Endometrium (tissue), 2 donors: ENCODE results near the gene CUL5.

ENCODE experiments used
- FAIRE-seq: peaks from 2 replicates; lab custom pipeline; 2012; peaks lifted over from hg19 to GRCh38; lab: Jason Lieb, UNC
- donor health status: control.
- donor health status: control.

Gene CUL5

GRCh38 chr11:108008656-108009496, at the start of gene CUL5:
TSS of gene CUL5 (plus strand) at chr11:108008898. CDS start at chr11:108009349, 451 bp downstream.
- peak; percentile 68 for FAIRE-seq

DNA sequence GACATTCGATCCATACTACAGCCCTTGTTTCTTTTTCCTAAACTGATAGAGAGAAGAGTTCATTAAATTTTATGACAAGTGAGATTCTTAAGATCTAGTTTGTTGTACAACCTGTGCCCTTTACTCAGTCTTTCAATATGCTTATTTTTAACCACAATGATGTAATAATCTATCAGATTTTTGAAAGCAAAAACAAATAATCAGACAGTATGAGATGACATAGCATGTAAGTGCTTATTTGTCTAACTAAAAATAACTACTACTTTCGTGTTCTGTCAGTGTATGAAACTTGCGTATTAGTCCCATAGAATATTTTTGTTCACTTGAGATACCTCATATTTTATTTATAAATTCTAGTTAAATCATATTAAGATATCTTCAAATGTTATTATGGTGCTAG, 47.2 kb upstream of the CUL5 start:
- no peak for FAIRE-seq

DNA sequence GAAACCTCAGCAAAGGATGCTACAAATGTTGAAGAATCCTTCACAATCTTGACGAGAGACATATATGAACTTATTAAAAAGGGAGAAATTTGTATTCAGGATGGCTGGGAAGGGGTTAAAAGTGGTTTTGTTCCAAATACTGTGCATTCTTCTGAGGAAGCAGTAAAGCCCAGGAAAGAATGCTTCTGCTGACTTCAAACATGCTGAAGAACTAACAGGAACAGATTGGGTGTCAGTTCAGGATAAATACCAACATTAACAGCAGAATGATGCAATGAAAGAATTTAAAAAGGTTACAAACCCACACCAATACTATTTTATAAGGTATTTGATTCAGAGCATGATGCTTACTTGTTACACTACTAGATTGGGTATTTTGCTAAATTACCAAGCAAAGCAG, 46.5 kb upstream of the CUL5 start:
- FAIRE-seq: no peak

GRCh38 chr11:107963091-107963490, 45.6 kb upstream of the CUL5 start:
- no peak for FAIRE-seq

- no peak for FAIRE-seq
Measured at GRCh38 chr11:107969219-107969618, 39.5 kb upstream of the CUL5 start.

DNA sequence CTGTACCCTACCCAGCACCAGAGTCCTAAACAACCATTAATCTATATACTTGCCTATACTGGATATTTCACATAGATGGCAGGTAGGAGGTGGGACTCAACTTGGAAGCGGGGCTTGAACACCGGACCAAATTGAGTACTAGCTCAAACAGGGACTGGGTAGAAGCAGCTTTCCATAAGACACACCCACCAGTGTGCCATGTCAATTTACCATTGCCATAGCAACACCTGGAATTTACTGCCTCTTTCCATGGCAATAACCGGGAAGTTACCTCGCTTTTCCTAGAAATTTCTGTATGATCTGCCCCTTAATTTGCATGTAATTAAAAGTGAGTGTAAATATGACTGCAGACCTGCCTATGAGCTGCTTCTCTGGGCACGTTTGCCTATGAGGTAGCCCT, 38.6 kb upstream of the CUL5 start:
- FAIRE-seq: no peak

DNA sequence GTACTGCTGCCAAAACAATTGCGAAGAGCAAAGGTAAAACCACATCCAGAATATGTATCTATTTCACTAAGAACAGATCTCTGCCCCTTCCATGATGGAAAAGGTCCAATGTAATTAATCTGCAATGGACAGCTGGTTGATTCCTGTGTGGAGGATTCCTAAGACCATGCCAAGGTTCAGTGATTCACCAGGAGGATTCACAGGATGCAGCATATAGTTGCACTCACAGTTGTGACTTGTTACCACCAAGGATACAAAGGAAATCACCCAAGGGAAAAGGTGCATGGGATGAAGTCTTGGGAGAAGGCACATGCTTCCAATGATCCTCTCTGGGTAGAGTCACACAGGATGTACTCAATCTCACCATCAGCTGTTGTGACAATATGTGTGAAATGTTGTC, 35.1 kb upstream of the CUL5 start:
- no peak for FAIRE-seq

DNA sequence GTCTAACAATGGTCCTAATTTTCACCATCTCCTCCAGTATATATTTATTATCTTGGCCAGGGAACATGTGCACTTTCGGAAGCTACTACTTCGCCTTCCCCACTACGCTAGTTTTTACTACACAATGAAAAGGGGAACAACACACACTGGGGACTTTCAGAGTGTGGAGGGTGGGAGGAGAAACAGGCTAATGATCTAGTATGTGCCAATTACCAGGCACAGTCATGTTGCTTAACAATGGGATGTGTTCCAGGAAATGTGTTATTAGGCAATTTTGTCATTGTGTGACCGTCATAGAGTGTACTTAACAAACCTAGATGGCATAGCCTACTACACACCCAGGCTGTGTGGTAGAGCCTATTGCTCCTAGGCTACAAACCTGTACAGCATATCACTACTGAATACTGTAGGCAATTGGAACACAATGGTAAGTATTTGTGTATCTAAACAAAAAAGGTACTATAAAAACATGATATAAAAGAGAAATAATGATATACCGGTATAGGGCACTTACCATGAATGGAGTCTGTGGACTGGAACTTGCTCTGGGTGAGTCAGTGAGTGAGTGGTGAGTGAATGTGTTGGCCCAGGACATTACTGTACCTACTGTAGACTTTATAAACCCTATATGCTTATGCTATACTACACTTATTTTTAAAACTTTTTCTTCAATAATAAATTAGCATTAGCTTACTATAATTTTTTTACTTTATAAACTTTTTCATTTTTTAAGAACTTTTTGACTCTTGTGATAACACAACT, 20.1 kb upstream of the CUL5 start:
- no peak for FAIRE-seq

DNA sequence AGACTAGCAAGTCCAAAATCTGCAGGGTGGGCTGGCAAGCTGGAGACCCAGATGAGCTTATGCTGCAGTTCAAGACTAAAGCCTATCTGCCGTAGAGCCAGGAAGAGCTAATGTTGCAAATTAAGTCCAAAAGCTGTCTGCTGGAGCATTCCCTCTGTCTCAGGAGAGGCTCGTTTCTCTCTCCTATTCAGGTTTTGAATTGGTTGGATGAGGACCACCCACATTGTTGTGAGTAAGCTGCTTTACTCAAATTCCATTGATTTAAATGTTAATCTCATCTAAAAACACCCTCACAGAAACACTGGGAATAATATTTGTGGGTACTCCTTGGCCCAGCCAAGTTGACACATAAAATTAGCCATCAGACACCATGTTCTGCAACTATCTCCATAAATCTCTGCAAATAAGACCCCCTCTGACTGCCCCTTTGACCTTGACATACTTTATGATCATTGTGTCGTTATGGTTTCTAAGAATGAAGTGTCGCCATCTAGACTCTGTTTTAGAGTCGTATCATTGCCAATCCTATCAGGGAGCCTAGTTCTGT, 16.8 kb upstream of the CUL5 start:
- no peak for FAIRE-seq

DNA sequence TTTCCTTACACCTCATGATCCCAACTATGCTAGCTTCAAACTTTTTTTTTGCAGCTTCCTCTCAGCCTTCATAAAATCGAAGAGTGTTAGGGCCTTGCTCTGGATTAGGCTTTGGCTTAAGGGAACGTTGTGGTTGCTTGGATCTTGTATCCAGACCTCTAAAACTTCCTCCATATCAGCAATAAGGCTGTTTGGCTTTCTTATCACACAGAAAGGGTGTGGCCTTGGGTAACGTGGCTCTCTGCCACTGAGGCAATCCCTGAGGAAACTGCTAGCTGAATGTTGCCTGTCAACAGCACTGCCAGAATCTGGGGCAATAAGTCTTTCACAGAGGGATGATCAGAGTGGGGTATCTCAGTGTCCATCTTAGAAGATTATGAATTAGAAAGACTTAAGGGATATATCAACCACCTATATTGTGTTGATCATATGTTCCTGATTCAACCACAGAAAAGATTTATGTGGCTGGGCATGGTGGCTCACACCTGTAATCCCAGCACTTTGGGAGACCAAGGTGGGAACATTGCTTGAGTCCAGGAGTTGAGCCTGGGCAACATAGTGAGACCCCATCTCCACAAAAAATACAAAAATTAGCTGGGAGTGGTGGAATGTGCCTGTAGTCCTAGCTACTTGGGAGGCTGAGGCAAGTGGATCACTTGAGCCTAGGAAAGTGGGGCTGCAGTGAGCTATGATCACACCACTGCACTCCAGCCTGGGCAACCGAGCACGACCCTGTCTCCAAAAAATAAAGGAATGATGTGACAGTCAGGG, 12.5 kb upstream of the CUL5 start:
- FAIRE-seq: no peak

DNA sequence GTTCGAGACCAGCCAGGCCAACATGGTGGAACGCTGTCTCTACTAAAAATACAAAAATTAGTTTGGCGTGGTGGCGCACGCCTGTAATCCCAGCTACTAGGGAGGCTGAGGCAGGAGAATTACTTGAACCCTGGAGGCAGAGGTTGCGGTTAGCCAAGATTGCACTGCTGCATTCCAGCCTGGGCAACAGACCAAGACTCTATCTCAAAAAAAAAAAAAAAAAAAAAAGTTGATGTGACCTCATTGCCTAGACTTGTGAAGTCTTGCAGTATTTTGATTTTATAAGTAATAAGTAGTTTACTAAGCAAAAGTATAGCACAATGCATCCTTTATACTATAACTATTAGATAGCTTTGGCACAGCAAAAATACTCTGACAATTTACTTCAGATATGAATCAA, 9.9 kb upstream of the CUL5 start:
- FAIRE-seq: no peak

DNA sequence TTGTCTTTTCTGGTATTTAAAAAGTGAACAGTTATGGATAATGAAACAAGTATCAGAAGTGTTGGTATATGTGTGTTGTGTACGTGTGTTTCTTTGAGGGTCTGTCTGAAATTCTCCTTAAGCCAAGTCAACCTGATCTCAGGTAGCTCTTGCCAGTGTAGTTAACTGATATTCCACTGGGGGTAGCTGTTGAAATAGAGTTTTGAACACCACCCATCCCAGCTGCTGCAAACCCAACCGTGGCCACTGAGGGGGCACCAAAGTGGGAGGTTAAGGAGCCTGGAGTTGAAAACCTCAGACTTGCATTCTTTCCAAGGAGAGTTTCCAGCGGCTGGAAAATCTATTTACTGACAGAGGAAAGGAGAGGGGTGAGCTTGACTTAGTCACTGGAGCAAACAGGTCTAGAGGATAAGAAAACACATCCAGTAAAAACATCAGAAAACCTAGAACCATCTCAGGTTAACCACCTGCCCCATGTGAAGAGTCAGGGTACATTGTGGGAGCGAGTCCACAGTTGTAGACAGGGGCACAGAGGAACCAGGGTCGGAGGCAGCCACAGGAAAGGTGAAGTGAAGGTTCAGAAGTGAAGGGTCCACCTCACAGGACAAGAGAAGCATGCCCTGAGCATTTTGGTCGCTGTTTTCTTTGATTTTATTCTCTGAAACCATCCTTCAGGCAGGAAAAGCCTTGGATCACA, 8.8 kb upstream of the CUL5 start:
- FAIRE-seq: no peak

DNA sequence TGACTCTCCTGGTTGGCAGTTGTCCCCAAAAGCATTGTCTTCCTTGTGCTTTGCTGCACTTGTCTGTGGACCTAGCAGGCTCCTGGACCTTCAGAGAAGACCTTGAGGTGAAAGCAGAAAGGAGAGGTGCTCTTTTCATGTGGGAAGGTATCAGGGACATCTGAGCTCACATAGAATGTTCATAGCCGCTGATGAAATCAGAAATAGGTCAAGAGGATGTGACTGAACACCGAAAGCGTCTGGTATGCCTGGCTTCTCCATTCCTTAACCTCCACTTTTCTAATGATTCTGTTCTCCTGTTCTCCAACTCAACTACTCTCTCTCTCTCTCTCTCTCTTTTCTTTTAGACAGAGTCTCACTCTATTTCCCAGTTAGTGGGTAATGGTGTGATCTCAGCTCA, 6.2 kb upstream of the CUL5 start:
- FAIRE-seq: no peak

DNA sequence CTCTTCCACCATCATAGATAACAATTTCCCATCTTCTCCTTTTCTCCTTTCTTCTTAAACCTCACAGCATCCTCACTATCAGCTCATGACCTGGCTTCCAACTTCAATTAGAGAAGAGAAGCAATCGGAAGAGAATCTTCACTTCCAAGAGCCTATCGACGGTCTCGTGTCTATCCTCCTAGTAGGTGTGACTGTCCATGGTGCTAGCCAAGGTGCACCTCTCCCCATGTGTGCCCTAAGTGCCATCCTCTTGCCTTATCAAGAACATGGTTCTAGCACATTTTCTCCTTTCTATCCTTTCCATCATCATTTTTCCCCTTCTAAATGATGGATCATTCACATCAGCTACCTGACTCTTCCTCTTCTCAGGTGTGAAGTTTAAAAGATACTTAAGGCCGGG, 5.1 kb upstream of the CUL5 start:
- no peak for FAIRE-seq

DNA sequence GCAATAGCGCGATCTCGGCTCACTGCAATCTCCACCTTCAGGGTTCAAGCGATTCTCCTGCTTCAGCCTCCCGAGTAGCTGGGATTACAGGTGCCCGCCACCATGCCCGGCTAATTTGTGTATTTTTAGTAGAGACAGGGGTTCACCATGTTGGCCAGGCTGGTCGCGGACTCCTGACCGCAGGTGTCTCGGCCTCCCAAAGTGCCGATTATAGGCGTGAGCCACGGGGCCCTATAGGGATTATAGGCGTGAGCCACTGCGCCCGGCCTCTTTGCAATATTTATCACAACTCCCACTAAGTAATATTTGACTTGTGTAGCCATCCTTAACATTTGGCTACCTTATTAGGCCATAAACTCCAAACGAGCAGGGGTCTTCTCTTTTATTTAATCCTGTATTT, 879 bp upstream of the CUL5 start:
- no peak for FAIRE-seq

DNA sequence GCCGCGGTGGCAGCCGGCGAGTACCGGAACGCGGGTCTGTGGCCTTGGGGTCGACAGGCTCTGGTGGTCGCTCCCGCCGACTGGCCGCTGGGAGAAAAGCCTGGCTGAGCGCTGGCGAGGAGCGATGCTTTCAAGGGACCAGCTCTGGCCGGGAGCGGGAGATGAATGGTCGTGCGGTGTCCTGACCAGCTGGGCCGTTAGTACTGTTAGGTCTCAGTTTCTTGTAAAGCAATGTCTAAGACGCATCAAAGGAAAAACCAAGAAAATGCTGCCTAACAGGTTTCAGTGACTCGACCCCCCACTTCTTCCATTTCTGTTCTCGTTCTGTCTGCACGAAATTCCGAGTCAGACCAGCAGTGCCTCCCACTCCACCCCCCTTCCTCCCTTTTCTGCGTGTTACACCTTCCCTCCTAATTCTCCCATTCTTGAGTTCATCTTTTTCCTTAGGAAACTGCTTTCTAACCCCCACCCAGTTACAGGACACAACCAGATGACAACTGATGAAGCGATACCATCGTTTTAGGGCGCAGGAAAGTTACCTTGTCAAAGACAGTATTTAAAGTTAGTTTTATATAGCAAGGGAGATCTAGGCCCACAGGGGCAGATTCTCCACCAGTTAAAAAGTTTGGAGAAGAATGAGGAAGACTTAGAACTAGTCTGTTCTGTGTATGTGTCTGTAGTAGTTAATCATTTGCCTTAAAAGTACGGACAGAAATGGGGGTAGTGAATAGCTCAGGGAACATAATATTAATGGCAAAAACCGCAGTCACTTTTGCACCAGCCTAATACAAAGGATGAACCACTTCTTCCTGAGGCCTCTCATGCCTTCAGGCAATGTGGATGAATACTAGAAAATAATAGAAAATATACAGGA, 1.0 kb downstream of the CUL5 start:
- FAIRE-seq: no peak

- FAIRE-seq: no peak
Measured at GRCh38 chr11:108012139-108012725, 3.5 kb downstream of the CUL5 start.

- FAIRE-seq: no peak
Measured at GRCh38 chr11:108016647-108017046, 7.9 kb downstream of the CUL5 start.

DNA sequence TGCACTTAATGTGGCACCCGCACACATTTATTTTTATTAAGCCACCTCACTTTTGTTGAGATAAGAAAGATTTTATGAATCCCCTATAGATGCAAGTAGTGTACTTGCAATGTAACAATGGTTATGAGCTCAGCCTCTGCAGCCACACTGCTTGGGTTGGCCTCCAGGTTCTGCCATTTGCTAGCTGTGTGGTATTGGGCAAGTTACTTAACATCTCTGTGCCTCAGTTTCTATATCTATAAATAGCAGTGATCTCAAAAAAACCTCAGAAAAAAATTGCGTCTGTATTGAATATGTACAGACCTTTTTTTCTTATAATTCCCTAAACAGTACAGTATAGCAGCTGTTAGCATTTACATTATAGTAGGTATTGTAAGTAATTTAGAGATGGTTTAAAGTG, 10.0 kb downstream of the CUL5 start:
- no peak for FAIRE-seq

DNA sequence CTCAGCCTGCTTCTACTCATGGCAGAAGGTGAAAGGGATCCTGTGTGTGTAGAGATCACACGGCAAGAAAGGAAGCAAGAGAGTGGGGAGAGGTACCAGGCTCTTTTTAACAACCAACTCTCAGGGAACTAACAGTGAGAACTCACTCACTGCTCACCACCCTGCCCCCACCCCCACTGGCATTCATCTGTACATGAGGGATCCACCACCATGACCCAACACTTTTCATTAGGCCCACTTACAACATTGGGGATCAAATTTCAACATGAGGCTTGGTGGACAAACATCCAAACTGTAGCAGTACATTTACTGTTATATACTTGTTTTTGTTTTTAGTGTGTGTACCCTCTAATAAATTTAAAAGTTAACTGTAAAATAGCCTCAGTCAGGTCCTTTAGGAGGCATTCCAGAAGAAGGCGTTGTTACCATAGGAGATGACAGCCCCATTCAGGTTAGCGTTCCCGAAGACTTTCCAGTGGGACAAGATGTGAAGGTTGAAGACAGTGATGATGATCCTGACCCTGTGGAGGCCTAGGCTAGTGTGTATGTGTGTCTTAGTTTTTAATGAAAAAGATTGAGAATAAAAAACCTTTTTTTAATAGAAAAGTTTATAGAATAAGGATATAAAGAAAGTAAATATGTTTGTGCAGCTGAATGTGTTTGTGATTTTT, 11.3 kb downstream of the CUL5 start:
- no peak for FAIRE-seq
